ENCODE results near the gene SH2D7. TPM values are rescaled to one million over a fixed set of nuclear protein-coding genes. Genes with fewer than 3 reads are reported as not detected.

Gene SH2D7
- total RNA-seq, 1 experiment from 2014 or later: not detected

DNA sequence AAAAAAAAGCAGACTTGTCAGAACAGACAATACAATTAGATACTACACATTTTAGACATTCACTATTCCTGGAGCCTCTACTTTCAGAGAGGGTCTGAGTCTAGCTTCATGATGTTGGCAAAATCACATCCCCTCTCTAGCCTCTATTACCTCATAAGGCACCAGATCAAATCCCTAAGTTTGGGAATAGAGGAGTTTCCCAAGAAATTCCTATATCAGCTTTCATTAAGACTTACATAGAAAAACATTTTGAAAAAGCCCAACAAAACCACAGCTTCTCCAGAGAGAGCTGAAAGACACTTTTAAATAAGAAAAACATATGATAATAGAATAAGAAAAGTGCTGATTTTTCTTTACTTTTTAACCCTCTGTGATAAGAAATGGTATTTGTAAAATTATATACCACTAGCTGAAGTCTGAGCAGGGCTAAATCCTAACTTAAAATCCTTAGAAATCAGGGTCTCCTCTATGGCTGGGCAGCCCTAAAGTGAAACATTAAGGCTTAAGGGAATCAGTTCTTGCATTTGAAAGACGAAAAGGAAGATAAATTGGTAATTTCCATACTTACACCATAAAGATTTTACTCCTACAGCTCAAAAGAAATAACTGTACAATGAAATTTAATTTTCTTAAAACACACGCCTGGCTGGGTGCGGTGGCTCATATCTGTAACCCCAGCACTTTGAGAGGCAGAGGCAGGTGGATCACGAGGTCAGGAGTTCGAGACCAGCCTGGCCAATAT lies 19.1 kb upstream of the SH2D7 start:
- no peak overlapping the region for H3K27ac Mint-ChIP-seq (ENCODE audit: low read depth, unreplicated experiment)

DNA sequence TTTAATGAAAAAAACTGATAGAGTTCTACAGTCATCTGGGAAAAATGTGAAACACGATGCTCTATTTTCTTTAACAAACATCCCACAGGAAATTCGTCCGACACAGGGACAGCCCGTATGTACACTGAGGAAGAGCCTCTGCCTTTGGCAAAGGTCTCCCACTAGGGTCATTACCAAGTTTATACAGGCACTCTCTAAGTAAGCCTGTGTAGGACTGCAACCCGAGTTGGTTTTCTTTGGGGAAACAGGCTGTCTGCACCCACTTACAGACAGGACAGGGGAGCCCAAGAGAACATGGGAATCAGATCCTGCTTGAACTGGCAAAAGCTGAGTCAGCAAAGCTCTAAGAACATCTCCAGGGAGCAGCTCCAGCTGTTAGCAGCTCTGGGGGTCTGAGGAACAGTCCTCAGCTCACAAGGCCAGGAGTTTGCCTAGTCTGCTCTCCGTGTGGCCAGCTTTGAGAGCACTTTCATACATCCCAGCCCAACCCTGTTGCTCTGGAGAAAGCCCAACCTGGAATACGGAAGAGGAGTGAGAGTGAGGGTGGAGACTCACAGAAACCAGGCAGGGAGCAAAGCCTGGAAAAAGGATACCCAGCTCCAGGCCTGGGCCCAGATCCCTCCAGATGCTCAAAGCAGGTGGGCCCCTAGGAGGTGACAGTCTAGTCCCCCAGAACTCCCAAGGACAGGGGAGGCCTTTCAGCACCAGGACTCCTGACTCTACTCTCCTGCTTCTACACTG lies 16.7 kb upstream of the SH2D7 start:
- intact Hi-C loops (cut with micrococcal nuclease): loop anchor here (2.0 kb wide), 1 partner anchor 63 kb away; no protein-coding TSS in a partner anchor
- CTCF ChIA-PET: interaction anchor here (0.6 to 1.5 kb wide), 7 partner anchors 8 to 889 kb away, joined by 3 to 5 read pairs (median 3); no protein-coding TSS in a partner anchor
- POLR2A ChIA-PET: interaction anchor here (0.6 to 3.1 kb wide), 12 partner anchors 9 to 780 kb away, joined by 3 to 25 read pairs (median 5); partner anchors contain the start of gene IREB2
- Mint-ChIP-seq H3K9me3 (ENCODE audit: unreplicated experiment) (no peaks in the 10 kb centered on the region), H3K27ac (ENCODE audit: low read depth, unreplicated experiment) (peak overlapping the region; percentile 67), H3K27me3 (ENCODE audit: insufficient read depth, unreplicated experiment) (no peaks in the 10 kb centered on the region), H3K4me3 (ENCODE audit: unreplicated experiment) (peak overlapping the region; percentile 92), H3K36me3 (ENCODE audit: insufficient read depth, unreplicated experiment) (peaks cover 12% of the 10 kb centered on the region), H3K4me1 (ENCODE audit: insufficient read depth, unreplicated experiment) (peaks cover 29% of the 10 kb centered on the region)
- peak; percentile 76 for DNase-seq (ENCODE audit: unreplicated experiment)
- no TSS peak for BruUV-seq (replicated peaks)
- TF ChIP-seq, protein P1, sequence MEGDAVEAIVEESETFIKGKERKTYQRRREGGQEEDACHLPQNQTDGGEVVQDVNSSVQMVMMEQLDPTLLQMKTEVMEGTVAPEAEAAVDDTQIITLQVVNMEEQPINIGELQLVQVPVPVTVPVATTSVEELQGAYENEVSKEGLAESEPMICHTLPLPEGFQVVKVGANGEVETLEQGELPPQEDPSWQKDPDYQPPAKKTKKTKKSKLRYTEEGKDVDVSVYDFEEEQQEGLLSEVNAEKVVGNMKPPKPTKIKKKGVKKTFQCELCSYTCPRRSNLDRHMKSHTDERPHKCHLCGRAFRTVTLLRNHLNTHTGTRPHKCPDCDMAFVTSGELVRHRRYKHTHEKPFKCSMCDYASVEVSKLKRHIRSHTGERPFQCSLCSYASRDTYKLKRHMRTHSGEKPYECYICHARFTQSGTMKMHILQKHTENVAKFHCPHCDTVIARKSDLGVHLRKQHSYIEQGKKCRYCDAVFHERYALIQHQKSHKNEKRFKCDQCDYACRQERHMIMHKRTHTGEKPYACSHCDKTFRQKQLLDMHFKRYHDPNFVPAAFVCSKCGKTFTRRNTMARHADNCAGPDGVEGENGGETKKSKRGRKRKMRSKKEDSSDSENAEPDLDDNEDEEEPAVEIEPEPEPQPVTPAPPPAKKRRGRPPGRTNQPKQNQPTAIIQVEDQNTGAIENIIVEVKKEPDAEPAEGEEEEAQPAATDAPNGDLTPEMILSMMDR (IDR thresholded peaks at IDR 0.05; ENCODE audit: unreplicated experiment): no peak

More for the DNA sequence above, 19.1 kb upstream of the SH2D7 start:
- Mint-ChIP-seq H3K9me3 (ENCODE audit: unreplicated experiment) (no peaks in the 10 kb centered on the region), H3K4me1 (ENCODE audit: insufficient read depth, unreplicated experiment) (peaks cover 49% of the 10 kb centered on the region), H3K4me3 (ENCODE audit: unreplicated experiment) (no peak overlapping the region), H3K27me3 (ENCODE audit: insufficient read depth, unreplicated experiment) (no peaks in the 10 kb centered on the region), H3K36me3 (ENCODE audit: insufficient read depth, unreplicated experiment) (peaks cover 12% of the 10 kb centered on the region)
- ChIA-PET CTCF (interaction anchor here (0.6 to 2.2 kb wide), 5 partner anchors 36 to 385 kb away, joined by 3 to 6 read pairs (median 3); no protein-coding TSS in a partner anchor), POLR2A (interaction anchor here (0.6 to 1.5 kb wide), 3 partner anchors 60 to 76 kb away, joined by 3 to 6 read pairs (median 3); no protein-coding TSS in a partner anchor)
- TF ChIP-seq, protein P1 (IDR thresholded peaks at IDR 0.05; ENCODE audit: unreplicated experiment): no peak
- intact Hi-C loops (cut with micrococcal nuclease): no loop called here
- no peak for DNase-seq (ENCODE audit: unreplicated experiment)
- BruUV-seq (replicated peaks): no TSS peak

DNA sequence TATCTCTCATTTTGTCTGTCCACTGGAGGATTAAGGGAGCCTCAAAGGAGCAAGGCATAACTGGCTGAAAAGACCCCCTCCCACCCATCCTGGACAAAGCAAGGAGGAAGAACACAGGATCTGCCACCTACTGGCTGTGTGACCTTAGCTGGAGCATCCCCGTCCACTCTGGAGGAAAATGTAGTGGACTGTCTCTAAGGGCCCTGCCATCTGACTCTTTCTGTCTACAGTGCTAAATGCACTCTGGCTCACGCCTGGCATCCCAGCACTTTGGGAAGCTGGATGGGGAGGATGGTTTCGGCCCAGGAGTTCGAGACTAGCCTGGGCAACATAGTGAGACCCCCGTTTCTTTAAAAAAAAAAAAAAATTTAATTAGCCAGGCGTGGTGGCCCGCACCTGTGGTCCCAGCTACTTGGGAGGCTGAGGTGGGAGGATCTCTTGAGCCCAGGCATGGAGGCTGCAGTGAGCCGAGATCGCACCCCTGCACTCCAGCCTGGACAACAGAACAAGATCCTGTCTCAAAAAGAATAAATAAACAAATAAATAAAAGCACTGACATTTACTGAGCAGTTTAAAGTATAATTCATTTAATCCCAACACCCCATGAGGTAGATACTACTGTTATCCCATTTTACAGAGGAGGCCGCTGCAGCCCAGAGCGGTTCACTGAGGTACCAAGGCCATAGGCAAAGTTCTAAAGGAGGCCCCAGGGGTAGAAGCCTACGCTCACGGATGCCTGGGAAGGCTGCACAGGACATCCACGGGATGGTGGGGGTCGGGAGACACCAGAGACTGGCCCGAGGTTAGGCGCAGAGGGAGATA lies 15.9 kb upstream of the SH2D7 start:
- TSS peak; percentile 23 for BruUV-seq (replicated peaks)
- H3K4me3 Mint-ChIP-seq (ENCODE audit: unreplicated experiment): peak overlapping the region; percentile 92
- ChIA-PET CTCF (interaction anchor here (0.6 to 1.5 kb wide), 5 partner anchors 8 to 110 kb away, joined by 3 to 5 read pairs (median 3); no protein-coding TSS in a partner anchor), POLR2A (interaction anchor here (0.8 to 3.1 kb wide), 7 partner anchors 10 to 362 kb away, joined by 3 to 25 read pairs (median 8); partner anchors contain the start of gene IREB2)
- intact Hi-C loops (cut with micrococcal nuclease): loop anchor here (2.0 kb wide), 1 partner anchor 64 kb away; no protein-coding TSS in a partner anchor
- peak overlapping the region; percentile 67 for H3K27ac Mint-ChIP-seq (ENCODE audit: low read depth, unreplicated experiment)
- no peaks in the 10 kb centered on the region for H3K9me3 Mint-ChIP-seq (ENCODE audit: unreplicated experiment)
- H3K27me3 Mint-ChIP-seq (ENCODE audit: insufficient read depth, unreplicated experiment): no peaks in the 10 kb centered on the region
- TF ChIP-seq, protein P1 (IDR thresholded peaks at IDR 0.05; ENCODE audit: unreplicated experiment): no peak
- H3K4me1 Mint-ChIP-seq (ENCODE audit: insufficient read depth, unreplicated experiment): peaks cover 29% of the 10 kb centered on the region
- DNase-seq (ENCODE audit: unreplicated experiment): no peak
- H3K36me3 Mint-ChIP-seq (ENCODE audit: insufficient read depth, unreplicated experiment): peaks cover 9% of the 10 kb centered on the region

Data from MCF 10A (cell line).